A549 (cell line): Measurements from ENCODE around the gene PIP5K1B. TPM values are rescaled to one million over a fixed set of nuclear protein-coding genes. Genes with fewer than 3 reads are reported as not detected.

ENCODE experiments used
- ATAC-seq, 2 experiments: fragments of 200-7000 bp in 1 of 2; fragments of >200 bp in 1 of 2; cut with Nextera tagmentation in 1 of 2; cut with Tn5 transposase in 1 of 2; 3 replicates each; pipeline versions ENCODE4 v1.8.0 to v1.9.1; 2018 to 2020; ENCODE audit warnings: mild to moderate bottlenecking in 1 of 2, moderate library complexity in 1 of 2
- CTCF ChIA-PET: fragments of 300-600 bp; sonication (Branson Sonifier 250); formaldehyde crosslinking; extraction: SDS; loops from one replicate; lab custom pipeline; 2021; ENCODE audit warnings: antibody characterized with exemption, inconsistent platforms; lab: Yijun Ruan, JAX
- POLR2A ChIA-PET: fragments of 350-600 bp; formaldehyde crosslinking; extraction: SDS; loops from one replicate; lab custom pipeline; 2021; ENCODE audit warnings: antibody characterized with exemption, inconsistent platforms; lab: Yijun Ruan, JAX
- DNase-seq, 2 experiments: peaks; one replicate each; pipeline versions ENCODE4 v3.0.0 to v3.0.0-alpha.2; 2011 to 2016; ENCODE audit warnings: low read depth in 1 of 2, low spot score in 1 of 2
- FAIRE-seq: peaks from 2 replicates; lab custom pipeline; 2011; peaks lifted over from hg19 to GRCh38; lab: Jason Lieb, UNC
- H3K27ac ChIP-seq, 2 experiments: fragments of >200 bp; sonication (Bioruptor Twin); formaldehyde crosslinking; 3 replicates each; pipeline ENCODE4 v1.5.1; 2016 to 2017
- H3K4me1 ChIP-seq: fragments of >200 bp; sonication (Bioruptor Twin); formaldehyde crosslinking; 3 replicates; pipeline ENCODE4 v1.6.1; 2016
- H3K4me2 ChIP-seq: fragments of >200 bp; sonication (Bioruptor Twin); formaldehyde crosslinking; 3 replicates; pipeline ENCODE4 v1.6.1; 2016
- H3K4me3 ChIP-seq: fragments of >200 bp; sonication (Bioruptor Twin); formaldehyde crosslinking; 3 replicates; pipeline ENCODE4 v1.5.1; 2016
- H3K9me3 ChIP-seq: fragments of >200 bp; sonication (Bioruptor Twin); formaldehyde crosslinking; 3 replicates; pipeline ENCODE4 v1.6.1; 2016
- BCL3 ChIP-seq: fragments of >200 bp; sonication (Bioruptor Twin); formaldehyde crosslinking; IDR thresholded peaks from 3 replicates; pipeline ENCODE4 v1.6.1; 2016
- BHLHE40 ChIP-seq: IDR thresholded peaks from 2 replicates; pipeline ENCODE4 v1.6.1; 2012; ENCODE audit warnings: low read depth, low read length, inconsistent platforms
- CBX2 ChIP-seq: fragments of 200-600 bp; sonication (generic); IDR thresholded peaks from 2 replicates; pipeline ENCODE4 v1.6.1; 2016; ENCODE audit warnings: low read depth, mild to moderate bottlenecking, borderline replicate concordance
- EHF ChIP-seq: fragments of 250-450 bp; sonication (Bioruptor Pico); IDR thresholded peaks from 2 replicates; pipeline ENCODE4 v1.5.0; 2020; ENCODE audit warnings: mild to moderate bottlenecking
- ESRRA ChIP-seq: fragments of 150-350 bp; IDR thresholded peaks from 2 replicates; pipeline ENCODE4 v1.6.1; 2014; ENCODE audit warnings: mild to moderate bottlenecking, low read length, borderline replicate concordance
- FOSL2 ChIP-seq, 2 experiments: fragments of 450-650 bp in 1 of 2; fragments of >200 bp in 1 of 2; sonication (Bioruptor Twin) in 1 of 2; formaldehyde crosslinking; IDR thresholded peaks; 2 replicates each; pipeline versions ENCODE4 v1.5.0 to v1.6.1; 2016 to 2020; ENCODE audit warnings: mild to moderate bottlenecking in 1 of 2, moderate library complexity in 1 of 2
- HOXA7 ChIP-seq: fragments of 250-450 bp; sonication (Bioruptor Pico); IDR thresholded peaks from 2 replicates; pipeline ENCODE4 v1.5.0; 2020; ENCODE audit warnings: mild to moderate bottlenecking, moderate library complexity
- KDM1A ChIP-seq: fragments of 200-600 bp; sonication (generic); IDR thresholded peaks from 2 replicates; pipeline ENCODE4 v1.6.1; 2016; ENCODE audit warnings: low read depth, mild to moderate bottlenecking
- MAFK ChIP-seq: fragments of 450-650 bp; IDR thresholded peaks from 2 replicates; pipeline ENCODE4 v1.6.1; 2014; ENCODE audit not compliant: partially characterized antibody
- MAX ChIP-seq: IDR thresholded peaks from 2 replicates; pipeline ENCODE4 v1.6.1; 2012
- MAZ ChIP-seq: fragments of 150-350 bp; IDR thresholded peaks from 2 replicates; pipeline ENCODE4 v1.6.1; 2014; ENCODE audit warnings: antibody characterized with exemption, low read depth, low read length, borderline replicate concordance
- MYC ChIP-seq: IDR thresholded peaks from 2 replicates; pipeline ENCODE4 v1.6.1; 2012; ENCODE audit warnings: mild to moderate bottlenecking, inconsistent platforms, low read length, improper control_type of control experiment, borderline replicate concordance
- NPAS2 ChIP-seq: fragments of 250-450 bp; sonication (Bioruptor Pico); IDR thresholded peaks from 2 replicates; pipeline ENCODE4 v1.8.0; 2022; ENCODE audit warnings: mild to moderate bottlenecking, moderate library complexity, borderline replicate concordance
- RFX5 ChIP-seq: fragments of 450-650 bp; IDR thresholded peaks from 2 replicates; pipeline ENCODE4 v1.7.1; 2014; ENCODE audit warnings: antibody characterized with exemption, mild to moderate bottlenecking, moderate library complexity
- RNF2 ChIP-seq: fragments of 200-600 bp; sonication (generic); IDR thresholded peaks from 2 replicates; pipeline ENCODE4 v1.6.1; 2016; ENCODE audit warnings: low read depth, mild to moderate bottlenecking, antibody characterized with exemption, moderate library complexity, borderline replicate concordance
- USF2 ChIP-seq: fragments of 450-650 bp; IDR thresholded peaks from 2 replicates; pipeline ENCODE4 v1.6.1; 2014; ENCODE audit warnings: antibody characterized with exemption
- ZNF302 ChIP-seq: fragments of 250-450 bp; sonication (Bioruptor Pico); IDR thresholded peaks from 2 replicates; pipeline ENCODE4 v1.9.0; 2021; ENCODE audit warnings: inconsistent platforms, mild to moderate bottlenecking, moderate library complexity
- ZSCAN20 ChIP-seq: fragments of 250-450 bp; sonication (Bioruptor Pico); IDR thresholded peaks from 2 replicates; pipeline ENCODE4 v1.8.0; 2022; ENCODE audit warnings: mild to moderate bottlenecking, moderate library complexity
- WGBS: methylation state at CpG from one replicate; pipeline ENCODE4 v1.1.6; 2017; ENCODE audit errors: missing lambda C conversion rate; 5-methylcytosine and 5-hydroxymethylcytosine counted together
- polyA plus RNA-seq, 4 experiments: library from polyadenylated mRNA; depleted of rRNA in 3 of 4; stranded (reverse); fragments of >200 nt; fragmentation: RNase III in 1 of 4; extraction: RNeasy Plus Mini Kit Qiagen cat#74134 plus additional on column Dnase treatment in 1 of 4; gene quantifications; 2 replicates in 3 of 4; 3 replicates in 1 of 4; pipeline ENCODE4 v1.2.3, GENCODE V29; 2011 to 2017

Gene PIP5K1B
- polyA plus RNA-seq, 2 of the 4 experiments (the other 2 are of a cell fraction) = not detected

- H3K9me3 ChIP-seq = no peaks in the 10 kb centered on the region
- no peak for FAIRE-seq
- no peak for TF ChIP-seq ESRRA
- 0 out of 2 replicates have a peak, but pooled peaks have one; percentile 59 for TF ChIP-seq RNF2
- no peak for TF ChIP-seq ZSCAN20 (CRISPR knock-in tag)
- TF ChIP-seq MAFK = no peak
- TF ChIP-seq BHLHE40 = no peak
- TF ChIP-seq EHF = no peak
- TF ChIP-seq, all 56 proteins: peak for 1
- no peak overlapping the region for H3K27ac ChIP-seq
- H3K4me3 ChIP-seq = no peak overlapping the region
- DNase-seq = no peak
- ChIA-PET CTCF (no interaction called here), POLR2A (no interaction called here)
- no peak for ATAC-seq
- no peak overlapping the region for H3K4me2 ChIP-seq
- WGBS = 9% methylated on average over 5 of the region's 5 CpGs
- H3K4me1 ChIP-seq = no peaks in the 10 kb centered on the region
These were observed 28.0 kb downstream of the PIP5K1B start for GRCh38 chr9:68733021-68733405.

- Histone ChIP-seq H3K4me3 (no peak overlapping the region), H3K27ac (no peak overlapping the region), H3K9me3 (no peaks in the 10 kb centered on the region), H3K4me1 (no peaks in the 10 kb centered on the region), H3K4me2 (no peak overlapping the region)
- TF ChIP-seq MAZ (no peak), CBX2 (no peak), HOXA7 (CRISPR knock-in tag) (no peak), MYC (no peak)
- ATAC-seq = no peak
- POLR2A ChIA-PET = no interaction called here
- DNase-seq = no peak
- no peak for FAIRE-seq
- 21% methylated on average over 3 of the region's 3 CpGs for WGBS
- CTCF ChIA-PET = no interaction called here
These were observed 33.3 kb downstream of the PIP5K1B start for GRCh38 chr9:68738358-68738757.

GRCh38 chr9:68739621-68740174 is 34.7 kb downstream of the PIP5K1B start:
- POLR2A ChIA-PET = no interaction called here
- Histone ChIP-seq H3K4me1 (no peaks in the 10 kb centered on the region), H3K9me3 (no peaks in the 10 kb centered on the region), H3K4me2 (no peak overlapping the region), H3K27ac (no peak overlapping the region), H3K4me3 (no peak overlapping the region)
- CTCF ChIA-PET = interaction anchor here (1.5 kb wide), 1 partner anchor 54 kb away, joined by 3 read pairs; no protein-coding TSS in a partner anchor
- no peak for FAIRE-seq
- TF ChIP-seq FOSL2 (IDR thresholded peaks at IDR 0.05) (no peak), FOSL2 (CRISPR knock-in tag; IDR thresholded peaks at IDR 0.05) (no peak)
- no peak for ATAC-seq
- WGBS = 10% methylated on average over 2 of the region's 2 CpGs
- no peak for DNase-seq

GRCh38 chr9:68740561-68740960 is 35.5 kb downstream of the PIP5K1B start:
- H3K27ac ChIP-seq = no peak overlapping the region
- ATAC-seq (no peak), FAIRE-seq (no peak), DNase-seq (peak in 1 of 2 experiments; percentile 2)
- ChIA-PET POLR2A (no interaction called here), CTCF (interaction anchor here (0.7 to 1.5 kb wide), 2 partner anchors 55 to 105 kb away, joined by 3 read pairs; no protein-coding TSS in a partner anchor)
- TF ChIP-seq BCL3 = no peak
- TF ChIP-seq ZSCAN20 (CRISPR knock-in tag) = no peak
- TF ChIP-seq USF2 = no peak
- TF ChIP-seq RFX5 = no peak
- TF ChIP-seq MAX = no peak
- TF ChIP-seq ESRRA = no peak
- no peak for TF ChIP-seq KDM1A
- TF ChIP-seq NPAS2 (CRISPR knock-in tag) = no peak
- TF ChIP-seq ZNF302 (CRISPR knock-in tag) = no peak
- H3K4me2 ChIP-seq = no peak overlapping the region; the same call in 2 of the 3 replicates
- no peaks in the 10 kb centered on the region for H3K4me1 ChIP-seq
- 1% methylated on average over 4 of the region's 4 CpGs for WGBS
- H3K4me3 ChIP-seq = no peak overlapping the region
- no peaks in the 10 kb centered on the region for H3K9me3 ChIP-seq
